ENCODE measurements around the gene CDK14. TPM values are rescaled to one million over a fixed set of nuclear protein-coding genes. Genes with fewer than 3 reads are reported as not detected.
A peak's percentile ranks its signal among the peaks of the same experiment; 100 is the strongest.

The CDK14 gene
- total RNA-seq, 1 donor: 44.8 TPM

GRCh38 chr7:91249506-91250233 lies 653.5 kb downstream of the CDK14 start:
- DNase-seq (ENCODE audit: low read depth): peak; percentile 68
- TF ChIP-seq, protein P1, sequence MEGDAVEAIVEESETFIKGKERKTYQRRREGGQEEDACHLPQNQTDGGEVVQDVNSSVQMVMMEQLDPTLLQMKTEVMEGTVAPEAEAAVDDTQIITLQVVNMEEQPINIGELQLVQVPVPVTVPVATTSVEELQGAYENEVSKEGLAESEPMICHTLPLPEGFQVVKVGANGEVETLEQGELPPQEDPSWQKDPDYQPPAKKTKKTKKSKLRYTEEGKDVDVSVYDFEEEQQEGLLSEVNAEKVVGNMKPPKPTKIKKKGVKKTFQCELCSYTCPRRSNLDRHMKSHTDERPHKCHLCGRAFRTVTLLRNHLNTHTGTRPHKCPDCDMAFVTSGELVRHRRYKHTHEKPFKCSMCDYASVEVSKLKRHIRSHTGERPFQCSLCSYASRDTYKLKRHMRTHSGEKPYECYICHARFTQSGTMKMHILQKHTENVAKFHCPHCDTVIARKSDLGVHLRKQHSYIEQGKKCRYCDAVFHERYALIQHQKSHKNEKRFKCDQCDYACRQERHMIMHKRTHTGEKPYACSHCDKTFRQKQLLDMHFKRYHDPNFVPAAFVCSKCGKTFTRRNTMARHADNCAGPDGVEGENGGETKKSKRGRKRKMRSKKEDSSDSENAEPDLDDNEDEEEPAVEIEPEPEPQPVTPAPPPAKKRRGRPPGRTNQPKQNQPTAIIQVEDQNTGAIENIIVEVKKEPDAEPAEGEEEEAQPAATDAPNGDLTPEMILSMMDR (IDR thresholded peaks at IDR 0.05; ENCODE audit: insufficient read depth, low read length): no peak
- no peak overlapping the region for H3K4me3 ChIP-seq (ENCODE audit: low read depth, low read length)

GRCh38 chr7:91250706-91251105 lies 654.6 kb downstream of the CDK14 start:
- DNase-seq (ENCODE audit: low read depth): no peak
- no peak overlapping the region for H3K4me3 ChIP-seq (ENCODE audit: low read depth, low read length)
- TF ChIP-seq, protein P1 (IDR thresholded peaks at IDR 0.05; ENCODE audit: insufficient read depth, low read length): no peak

- DNase-seq (ENCODE audit: low read depth): no peak
- TF ChIP-seq, protein P1 (IDR thresholded peaks at IDR 0.05; ENCODE audit: insufficient read depth, low read length): no peak
- H3K4me3 ChIP-seq (ENCODE audit: low read depth, low read length): no peak overlapping the region
Observed at GRCh38 chr7:91251877-91252276, 655.8 kb downstream of the CDK14 start.

Other genes with a start within 250 kb of the CDK14 start
- gene GTPBP10, start 249.6 kb upstream of the CDK14 start, total RNA-seq (ENCODE audit: low replicate concordance): 23.2 and 26.6 TPM in 2 replicates
- 10.5 and 47.1 TPM in 2 replicates for gene CLDN12, start 192.9 kb upstream of the CDK14 start, total RNA-seq (ENCODE audit: low replicate concordance)
- not detected in 2 replicates for gene PTTG1IP2, start 126.7 kb upstream of the CDK14 start, total RNA-seq (ENCODE audit: low replicate concordance)